ENCODE results near the gene BCO1.

BCO1 gene

DNA sequence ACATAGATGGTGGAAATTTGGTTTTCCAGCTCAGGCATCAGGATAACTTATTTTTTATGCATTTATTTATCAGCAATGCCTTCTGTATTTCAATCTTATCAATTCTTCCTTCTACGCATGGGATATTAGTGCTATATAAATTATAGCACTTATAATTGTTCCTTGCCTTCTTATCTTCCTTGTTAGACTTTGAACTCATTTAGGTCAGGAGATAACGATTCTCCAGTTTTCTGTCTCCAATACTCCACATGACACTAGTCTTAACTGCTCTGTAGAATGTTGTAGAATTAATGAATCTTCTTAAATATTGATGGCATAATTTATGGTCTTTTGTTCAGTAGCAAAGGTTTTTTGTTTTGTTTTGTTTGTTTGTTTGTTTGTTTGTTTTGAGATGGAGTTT lies 10.7 kb upstream of the BCO1 start:
- no peak overlapping the region for H3K4me3 ChIP-seq (ENCODE audit: low read depth, low read length)
- DNase-seq (ENCODE audit: low read depth), result no peak

DNA sequence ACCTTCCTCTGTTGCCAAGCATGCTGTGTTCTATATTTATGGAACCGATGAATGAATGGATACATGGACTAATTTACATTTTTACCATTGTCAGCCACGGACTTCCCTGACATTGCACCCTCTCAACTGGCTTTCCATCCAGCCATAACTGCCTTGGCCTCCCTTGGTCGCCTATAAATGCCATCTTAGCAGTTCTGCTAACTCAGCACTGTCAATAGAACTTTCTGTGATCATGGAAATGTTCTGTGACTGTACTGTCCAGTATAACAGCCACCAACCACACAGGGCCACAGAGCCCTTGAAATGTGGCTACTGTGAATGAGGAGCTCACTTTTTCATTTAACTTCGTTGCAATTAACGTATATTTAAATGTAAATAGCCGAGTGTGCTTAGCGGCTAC lies 8.7 kb upstream of the BCO1 start:
- no peak overlapping the region for H3K4me3 ChIP-seq (ENCODE audit: low read depth, low read length)
- DNase-seq (ENCODE audit: low read depth), result no peak

DNA sequence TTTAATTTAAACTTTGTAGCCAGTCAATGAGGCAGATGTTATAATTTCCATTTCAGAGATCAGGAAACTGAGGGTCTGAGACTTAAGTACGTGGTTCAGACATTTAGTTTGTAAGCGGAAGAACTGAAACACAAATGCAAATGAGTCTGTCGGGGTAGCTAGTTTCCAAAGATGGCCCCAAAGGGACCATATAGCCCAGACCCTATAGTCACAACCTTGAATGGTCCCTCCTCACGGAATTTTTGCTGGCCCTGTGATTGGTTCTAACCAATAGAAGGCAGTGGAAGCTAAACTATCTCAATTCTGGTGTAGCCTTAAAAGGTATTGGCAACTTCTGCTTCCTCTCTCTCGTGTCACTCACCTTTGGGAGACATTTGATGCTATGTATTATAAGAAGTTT lies 7.5 kb upstream of the BCO1 start:
- DNase-seq (ENCODE audit: low read depth), result no peak
- H3K4me3 ChIP-seq (ENCODE audit: low read depth, low read length), result no peak overlapping the region

DNA sequence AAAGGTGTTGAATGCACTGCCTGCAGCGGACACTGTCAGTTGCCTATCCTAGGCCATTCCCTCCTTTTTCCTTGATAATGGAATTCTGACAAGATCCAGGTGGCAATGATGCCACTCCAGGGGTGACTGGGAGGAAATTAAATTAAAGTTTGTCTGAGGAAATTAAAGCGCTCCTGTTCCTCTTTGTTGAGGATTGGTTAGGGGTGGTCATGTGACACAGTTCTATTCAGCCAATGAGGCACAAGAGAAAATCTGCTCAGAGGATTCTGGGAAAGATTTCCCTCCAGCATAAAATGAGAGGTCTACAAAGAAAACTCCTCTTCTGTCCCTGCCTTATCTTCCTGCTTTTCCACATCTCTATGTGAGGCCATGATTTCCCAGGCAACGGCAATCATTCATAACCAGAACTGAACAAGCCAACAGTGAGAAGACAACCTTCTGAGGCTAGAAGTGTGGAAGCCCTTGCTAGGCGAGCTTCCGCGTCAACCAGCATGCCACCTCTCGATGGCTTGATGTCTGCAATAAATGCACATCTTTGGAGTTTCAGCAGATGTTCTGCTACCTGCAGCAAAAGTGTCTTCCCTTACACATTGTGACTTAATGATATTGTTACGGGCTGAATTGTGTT lies 5.6 kb upstream of the BCO1 start:
- no peak overlapping the region for H3K4me3 ChIP-seq (ENCODE audit: low read depth, low read length)
- no peak for DNase-seq (ENCODE audit: low read depth)

DNA sequence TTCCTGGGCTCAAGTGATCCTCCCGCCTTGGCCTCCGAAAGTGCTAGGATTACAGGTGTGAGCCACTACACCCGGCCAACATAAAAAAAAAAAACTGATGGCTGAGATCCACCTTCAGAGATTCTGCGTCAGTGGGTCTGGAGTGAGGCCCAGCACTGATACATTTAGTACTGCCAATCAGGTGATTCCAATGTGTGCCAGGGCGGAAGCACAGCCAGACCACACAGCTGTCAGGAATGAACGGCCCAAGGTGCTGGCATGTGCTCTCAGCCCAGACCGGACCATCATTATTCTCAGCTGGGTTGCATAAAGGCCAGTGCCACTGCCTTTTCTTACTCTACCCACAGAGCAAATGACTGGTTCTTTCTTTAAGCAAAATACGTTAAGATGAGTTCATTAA lies 1.2 kb upstream of the BCO1 start:
- no peak for DNase-seq (ENCODE audit: low read depth)
- H3K4me3 ChIP-seq (ENCODE audit: low read depth, low read length), result no peak overlapping the region

DNA sequence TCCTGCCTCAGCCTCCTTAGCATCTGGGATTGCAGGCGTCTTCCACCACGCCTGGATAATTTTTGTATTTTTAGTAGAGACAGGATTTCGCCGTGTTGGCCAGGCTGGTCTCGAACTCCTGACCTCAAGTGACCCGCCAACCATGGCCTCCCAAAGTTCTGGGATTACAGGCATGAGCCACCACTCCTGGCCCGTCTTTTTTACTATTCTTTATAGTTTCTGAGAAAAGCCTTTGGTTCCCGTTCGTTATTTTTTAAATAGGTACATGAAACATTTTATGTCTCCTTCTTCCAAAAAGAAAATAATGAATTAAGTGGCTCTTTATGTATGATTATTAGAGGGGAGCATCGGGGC lies 570 bp upstream of the BCO1 start:
- no peak overlapping the region for H3K4me3 ChIP-seq (ENCODE audit: low read depth, low read length)
- no peak for DNase-seq (ENCODE audit: low read depth)

DNA sequence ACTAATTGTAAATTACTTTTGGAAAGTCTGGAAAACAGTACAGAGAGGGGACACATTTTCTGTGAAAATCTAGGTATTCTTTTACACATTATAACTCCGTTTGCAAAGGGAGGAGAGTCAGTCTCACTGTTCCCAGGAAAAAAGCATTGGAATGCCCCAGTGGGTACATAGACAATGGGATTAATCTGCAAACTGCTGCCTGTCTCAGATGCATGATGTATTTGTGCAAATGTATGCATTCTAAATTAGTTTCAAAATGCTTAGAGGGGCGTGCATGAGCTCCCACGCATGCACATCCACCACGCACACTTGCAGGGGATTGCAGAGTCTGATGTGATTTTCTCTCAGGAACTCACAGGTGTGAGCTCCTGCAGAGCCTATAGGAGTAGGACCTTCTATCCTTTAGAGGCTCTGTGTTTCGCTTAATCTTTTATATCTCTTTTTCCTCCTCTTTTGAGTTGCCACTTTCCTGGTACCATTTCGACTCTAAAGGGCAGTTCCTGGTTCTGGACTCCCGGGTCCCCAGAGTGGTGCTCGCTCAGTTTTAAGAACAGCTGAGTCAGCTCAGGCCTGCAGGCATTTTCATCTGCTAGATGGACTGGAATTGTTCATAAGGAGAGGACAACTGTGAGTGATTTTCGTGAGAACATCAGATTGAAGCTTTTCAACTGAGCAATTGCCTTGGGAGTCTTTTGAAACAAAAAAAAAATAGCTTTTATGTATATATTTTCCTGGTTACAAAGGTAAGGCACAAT lies 1.1 kb downstream of the BCO1 start:
- DNase-seq (ENCODE audit: low read depth), result no peak
- no peak overlapping the region for H3K4me3 ChIP-seq (ENCODE audit: low read depth, low read length)

DNA sequence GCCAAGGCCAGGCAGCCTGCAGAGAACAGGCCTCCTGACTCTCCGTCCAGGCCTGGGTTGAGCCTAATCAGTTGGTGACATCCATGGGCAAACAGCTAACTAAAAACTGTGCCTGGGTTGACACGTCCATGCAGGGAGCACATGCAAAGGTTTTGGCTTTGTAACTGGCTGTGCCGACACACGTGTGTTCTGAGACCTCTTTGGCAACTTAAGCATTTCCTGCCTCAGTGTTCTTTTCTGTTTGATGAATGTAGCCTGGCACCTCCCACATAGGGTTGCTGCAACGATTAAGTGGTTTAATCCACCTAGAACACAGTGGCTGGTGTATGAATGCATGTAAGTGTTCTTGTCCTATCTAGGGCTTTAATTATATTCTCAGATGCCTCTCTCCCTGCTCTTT lies 3.2 kb downstream of the BCO1 start:
- no peak for DNase-seq (ENCODE audit: low read depth)
- no peak overlapping the region for H3K4me3 ChIP-seq (ENCODE audit: low read depth, low read length)

DNA sequence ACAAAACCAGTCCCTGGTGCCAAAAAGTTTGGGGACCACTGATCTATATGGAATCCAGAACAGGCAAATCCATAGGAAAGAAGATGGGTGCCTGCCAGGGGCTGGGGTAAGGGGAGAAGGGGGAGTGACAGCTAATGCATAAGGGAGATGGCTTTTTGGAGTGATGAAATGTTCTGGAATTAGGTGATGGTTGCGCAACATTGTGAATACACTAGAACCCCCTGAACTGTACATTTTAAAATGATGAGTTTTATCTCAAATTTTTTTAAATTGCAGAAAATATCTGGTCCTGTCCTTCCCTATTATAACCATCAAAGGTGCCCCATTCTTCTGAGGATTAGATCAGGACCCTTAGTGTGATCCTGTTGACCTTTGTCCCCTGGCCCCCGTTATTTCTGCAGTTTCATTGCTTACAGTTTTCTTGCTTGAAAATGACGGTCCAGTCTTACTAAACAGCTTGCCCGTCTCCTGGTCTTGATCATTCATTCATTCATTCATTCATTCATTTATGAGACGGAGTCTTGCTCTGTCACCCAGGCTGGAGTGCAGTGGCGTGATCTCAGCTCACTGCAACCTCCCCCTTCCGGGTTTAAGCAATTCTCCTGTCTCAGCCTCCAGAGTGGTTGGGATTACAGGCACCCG lies 4.6 kb downstream of the BCO1 start:
- no peak overlapping the region for H3K4me3 ChIP-seq (ENCODE audit: low read depth, low read length)
- DNase-seq (ENCODE audit: low read depth), result no peak

DNA sequence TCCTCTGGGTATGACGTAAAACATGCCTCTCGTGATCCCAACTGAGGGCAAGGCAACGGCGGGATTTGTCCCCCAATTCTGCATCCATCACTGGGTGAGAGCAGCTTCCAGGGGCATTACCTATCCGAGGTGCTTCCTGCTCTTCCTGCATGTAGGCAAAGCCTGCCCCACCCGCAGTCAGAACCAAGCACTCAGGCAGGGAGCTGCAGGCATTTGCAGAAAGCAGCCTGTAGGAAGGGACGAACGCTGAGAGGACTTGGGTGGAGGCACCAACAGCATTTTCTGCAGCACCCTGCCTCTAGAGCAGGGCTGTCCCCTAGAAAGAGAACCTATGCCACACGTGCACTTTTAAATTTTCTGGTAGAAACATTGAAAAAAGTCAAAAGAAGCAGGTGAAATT lies 5.5 kb downstream of the BCO1 start:
- H3K4me3 ChIP-seq (ENCODE audit: low read depth, low read length), result no peak overlapping the region
- no peak for DNase-seq (ENCODE audit: low read depth)

DNA sequence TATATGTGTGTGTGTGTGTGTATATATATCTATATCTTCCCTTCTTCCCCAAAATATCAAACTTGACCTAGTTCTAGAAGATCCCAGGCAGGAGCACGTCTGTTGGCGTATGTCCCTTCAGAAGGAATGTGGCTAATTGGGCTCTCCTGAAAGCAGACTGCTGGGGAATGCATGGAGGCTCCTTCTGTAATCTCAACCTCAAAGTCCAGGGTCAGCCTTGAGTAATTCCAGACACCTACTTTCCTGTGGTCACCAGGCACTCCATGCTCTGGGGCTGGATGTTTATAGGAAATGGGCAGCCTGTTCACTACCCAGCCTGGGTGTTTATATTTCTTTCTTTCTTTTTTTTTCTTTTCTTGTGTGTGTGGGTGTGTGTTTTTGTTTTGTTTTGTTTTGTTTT lies 13.4 kb downstream of the BCO1 start:
- no peak for DNase-seq (ENCODE audit: low read depth)
- no peak overlapping the region for H3K4me3 ChIP-seq (ENCODE audit: low read depth, low read length)

DNA sequence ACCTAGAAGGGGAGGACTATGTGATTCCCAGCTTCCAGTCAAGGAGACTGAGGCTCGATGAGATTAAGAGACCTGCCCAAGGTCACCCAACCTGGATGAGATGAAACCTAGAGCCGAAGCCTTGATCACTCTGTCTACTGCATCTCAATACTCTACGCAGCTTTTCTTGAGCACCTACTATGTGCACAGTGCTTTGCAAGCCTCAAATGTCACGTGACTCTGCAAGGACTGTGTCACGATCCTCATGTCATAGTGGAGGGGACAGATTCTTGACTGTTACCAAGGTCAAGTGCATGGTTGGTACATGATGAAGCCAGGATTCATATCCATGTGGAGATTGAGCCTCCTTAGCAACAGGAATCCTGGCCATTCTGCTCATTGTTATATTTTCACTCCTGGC lies 14.7 kb downstream of the BCO1 start:
- DNase-seq (ENCODE audit: low read depth), result no peak

DNA sequence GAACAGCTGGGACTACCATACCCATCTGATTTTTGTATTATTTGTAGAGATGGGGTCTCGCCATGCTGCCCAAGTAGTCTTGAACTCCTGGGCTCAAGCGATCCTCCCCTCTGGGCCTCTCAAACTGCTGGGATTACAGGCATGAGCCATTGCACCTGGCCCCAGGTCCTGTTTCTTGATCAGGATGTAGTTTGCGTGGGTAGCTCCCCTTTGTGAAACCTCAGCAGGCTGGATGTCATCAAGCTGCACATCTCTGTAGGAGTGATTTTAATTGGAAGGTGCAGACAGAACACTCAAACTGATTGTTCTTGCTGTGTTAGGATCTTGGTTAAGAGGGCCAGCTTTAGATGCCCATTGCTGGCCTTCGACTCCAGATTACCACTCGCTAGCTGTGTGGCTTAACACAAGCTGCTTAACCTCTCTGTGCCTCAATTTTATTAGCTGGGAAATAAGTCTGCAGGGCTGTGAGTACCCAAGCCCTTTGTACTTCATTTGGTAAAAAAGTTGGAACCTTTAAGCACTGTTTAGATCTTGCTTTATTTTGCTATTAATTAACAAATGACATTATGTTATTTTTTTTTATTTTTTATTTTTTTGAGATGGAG lies 16.5 kb downstream of the BCO1 start:
- no peak for DNase-seq (ENCODE audit: low read depth)
- H3K4me3 ChIP-seq (ENCODE audit: low read depth, low read length), result no peak overlapping the region

More for the DNA sequence above, 14.7 kb downstream of the BCO1 start:
- H3K4me3 ChIP-seq (ENCODE audit: low read depth, low read length), result no peak overlapping the region

DNA sequence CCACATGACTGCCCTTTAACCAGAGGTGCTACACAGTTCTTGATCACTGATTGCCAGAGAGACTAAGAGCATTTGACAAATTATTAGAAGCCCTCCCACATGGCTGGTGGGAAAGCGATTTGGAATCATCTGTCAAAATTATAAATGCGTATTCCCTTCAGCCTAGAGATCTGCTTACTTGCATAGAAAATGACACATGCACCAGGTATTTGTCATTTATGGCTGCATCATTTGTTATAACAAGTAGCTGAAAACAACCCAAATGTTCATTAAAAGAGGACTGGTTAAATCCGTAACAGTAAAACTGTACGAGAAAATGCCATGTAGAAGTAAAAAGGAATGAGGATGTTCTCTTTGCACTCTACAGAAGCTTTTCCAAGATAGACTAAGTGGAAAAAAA lies 21.4 kb downstream of the BCO1 start:
- DNase-seq (ENCODE audit: low read depth), result no peak

DNA sequence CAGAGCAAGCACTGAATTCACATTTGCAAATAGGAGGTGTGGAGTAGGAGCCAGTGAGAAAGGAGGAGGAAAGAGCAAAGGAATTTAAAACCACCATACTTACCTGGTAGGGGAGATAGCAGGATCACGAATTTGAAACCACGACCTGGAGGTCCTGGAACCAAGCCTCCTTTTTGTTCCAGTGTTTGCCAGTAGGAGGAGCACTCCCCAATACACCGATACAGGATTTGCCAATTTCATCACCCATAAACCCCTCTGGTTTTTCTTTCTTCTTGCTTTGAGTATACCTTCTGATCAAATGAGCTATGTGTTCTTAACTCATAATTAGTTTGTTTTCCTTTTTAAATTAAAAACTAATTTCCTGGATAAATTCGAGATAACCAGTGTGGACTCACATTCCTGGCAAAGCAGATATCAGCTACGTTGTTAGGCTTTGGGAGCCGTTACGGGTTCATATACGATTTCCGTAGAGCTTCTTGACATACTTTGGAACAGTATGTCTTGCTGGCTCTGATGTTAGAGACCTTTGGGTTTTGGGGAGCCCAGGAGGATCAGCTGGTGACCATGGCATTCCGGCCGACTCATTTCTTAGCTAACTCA lies 22.7 kb downstream of the BCO1 start:
- H3K4me3 ChIP-seq (ENCODE audit: low read depth, low read length), result no peak overlapping the region
- DNase-seq (ENCODE audit: low read depth), result no peak

More for the DNA sequence above, 21.4 kb downstream of the BCO1 start:
- no peak overlapping the region for H3K4me3 ChIP-seq (ENCODE audit: low read depth, low read length)

DNA sequence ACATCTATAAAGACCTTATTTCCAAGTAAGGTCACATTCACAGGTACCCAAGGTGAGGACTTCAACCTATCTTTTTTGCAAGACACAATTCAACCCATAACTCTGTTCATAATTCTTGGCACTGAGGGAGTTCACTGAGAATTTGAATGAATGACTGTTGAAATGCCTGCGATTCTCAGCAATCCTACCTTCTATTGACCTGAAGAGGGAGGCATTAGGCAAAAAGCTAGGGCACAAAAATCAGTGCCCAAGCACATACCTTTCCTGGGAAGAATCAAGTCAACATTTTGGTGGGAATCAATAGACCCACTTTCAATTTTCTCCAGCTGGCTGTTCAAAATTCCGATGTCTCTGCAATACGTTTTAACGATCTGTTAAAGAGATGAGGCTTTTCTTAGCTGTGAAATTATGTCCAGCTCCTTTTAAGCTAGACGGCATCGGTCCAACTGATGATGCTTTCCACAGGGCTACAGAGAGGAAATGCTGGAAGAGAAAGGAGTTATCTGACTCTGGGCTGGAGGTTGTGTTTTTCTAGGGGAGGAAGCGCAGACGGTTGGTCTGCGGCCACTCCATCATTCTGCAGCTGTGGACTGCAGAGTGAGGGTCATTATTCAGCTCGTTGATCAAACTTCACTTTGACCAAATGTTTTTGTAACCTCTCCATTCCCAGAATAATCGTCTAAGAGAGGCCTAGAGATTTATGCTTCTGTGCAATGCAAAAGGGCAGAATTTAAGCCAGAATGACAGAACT lies 25.2 kb downstream of the BCO1 start:
- H3K4me3 ChIP-seq (ENCODE audit: low read depth, low read length), result no peak overlapping the region
- peak; percentile 20 for DNase-seq (ENCODE audit: low read depth)

DNA sequence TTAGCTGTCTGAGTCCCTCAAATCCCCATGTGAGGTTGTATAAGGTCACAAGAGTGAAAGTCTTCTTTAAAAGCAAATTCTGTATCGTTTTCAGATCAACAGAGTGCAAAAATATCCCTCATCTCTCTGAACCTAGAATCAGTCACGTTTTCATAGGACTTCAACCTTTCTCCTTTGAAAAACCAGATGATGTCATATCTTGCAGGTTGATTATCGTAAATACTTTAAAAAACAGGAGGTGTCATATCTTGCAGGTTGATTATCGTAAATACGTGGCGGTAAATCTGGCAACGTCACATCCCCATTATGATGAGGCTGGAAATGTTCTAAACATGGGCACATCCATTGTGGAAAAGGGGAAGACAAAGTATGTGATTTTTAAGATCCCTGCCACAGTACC lies 25.9 kb downstream of the BCO1 start:
- no peak for DNase-seq (ENCODE audit: low read depth)
- no peak overlapping the region for H3K4me3 ChIP-seq (ENCODE audit: low read depth, low read length)

DNA sequence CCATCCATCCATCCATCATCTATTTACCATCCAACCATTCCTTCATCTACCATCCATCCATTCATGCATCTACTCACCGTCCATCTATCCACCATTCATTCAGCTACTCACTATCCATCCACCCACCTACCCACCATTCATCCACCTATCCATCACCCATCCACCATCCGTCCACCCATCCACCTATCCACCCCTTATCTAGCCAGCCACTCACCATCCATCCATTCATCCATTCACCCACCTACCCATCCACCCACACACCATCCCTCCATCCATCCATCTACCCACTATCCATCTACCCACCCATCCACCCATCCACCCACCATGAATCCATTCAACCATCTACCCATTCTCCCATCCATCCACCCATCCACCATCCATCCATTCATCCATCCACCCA lies 26.6 kb downstream of the BCO1 start:
- no peak overlapping the region for H3K4me3 ChIP-seq (ENCODE audit: low read depth, low read length)
- no peak for DNase-seq (ENCODE audit: low read depth)

DNA sequence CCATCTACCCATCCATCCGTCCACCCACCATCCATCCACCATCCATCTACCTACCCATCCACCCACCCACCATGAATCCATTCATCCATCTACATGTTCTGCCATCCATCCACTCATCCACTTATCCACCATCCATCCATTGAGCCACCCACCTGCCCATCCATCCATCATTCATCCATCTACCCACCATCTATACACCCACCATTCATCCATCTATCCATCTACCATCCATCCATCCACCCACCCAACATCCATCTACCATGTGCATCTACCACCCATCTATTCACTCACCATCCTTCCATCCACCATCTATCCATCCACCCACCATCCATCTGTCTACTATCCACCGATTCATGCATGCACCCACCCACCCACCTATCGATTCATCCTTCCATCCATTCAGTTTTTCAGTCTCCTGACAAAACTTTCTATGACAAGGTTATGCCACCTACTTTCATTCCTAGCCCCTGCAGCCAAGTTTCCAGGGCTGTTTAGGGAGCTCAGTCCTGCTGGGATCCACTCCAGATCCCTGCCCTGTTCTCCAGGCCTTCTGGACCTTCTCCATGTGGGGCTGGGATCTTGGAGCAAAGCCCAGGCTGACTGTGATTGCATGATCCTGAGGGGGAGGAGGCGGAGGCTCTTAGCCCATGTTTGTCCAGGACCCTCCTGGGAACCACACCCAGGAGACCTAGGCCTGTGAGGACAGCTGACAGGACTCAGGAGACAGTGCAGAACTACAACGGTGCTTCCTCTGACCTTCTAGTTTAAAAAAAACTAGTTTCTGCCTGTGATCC lies 27.4 kb downstream of the BCO1 start:
- no peak overlapping the region for H3K4me3 ChIP-seq (ENCODE audit: low read depth, low read length)
- DNase-seq (ENCODE audit: low read depth), result no peak
